WTC11 (cell line): ENCODE results near the gene MEGF11. TPM values are rescaled to one million over a fixed set of nuclear protein-coding genes. Genes with fewer than 3 reads are reported as not detected.

Source experiments
- ATAC-seq: fragments of 200-7000 bp; cut with Tn5 transposase; 2 replicates; pipeline ENCODE4 v1.10.0; 2021; ENCODE audit warnings: mild to moderate bottlenecking, moderate library complexity
- CTCF ChIA-PET: fragments of 300-600 bp; sonication (Branson Sonifier 250); formaldehyde crosslinking; loops from one replicate; lab custom pipeline; 2021; ENCODE audit warnings: antibody characterized with exemption; lab: Charles Lee
- POLR2A ChIA-PET: fragments of 350-600 bp; sonication (Branson Sonifier 250); formaldehyde crosslinking; loops from one replicate; lab custom pipeline; 2021; ENCODE audit warnings: antibody characterized with exemption; lab: Charles Lee
- DNase-seq: peaks from one replicate; pipeline ENCODE4 v3.0.0; 2021; ENCODE audit warnings: low spot score
- H3K27ac Mint-ChIP-seq: 2 replicates; pipeline ENCODE4 v1.8.0; 2021; ENCODE audit warnings: mixed read lengths
- H3K27me3 Mint-ChIP-seq: 2 replicates; pipeline ENCODE4 v1.8.0; 2021; ENCODE audit warnings: low read depth, mild to moderate bottlenecking, moderate library complexity, mixed read lengths
- H3K36me3 Mint-ChIP-seq: 2 replicates; pipeline ENCODE4 v1.8.0; 2021; ENCODE audit warnings: mixed read lengths
- H3K4me1 Mint-ChIP-seq: 2 replicates; pipeline ENCODE4 v1.8.0; 2022; ENCODE audit warnings: mixed read lengths
- H3K4me3 Mint-ChIP-seq: 2 replicates; pipeline ENCODE4 v1.8.0; 2021; ENCODE audit warnings: mild to moderate bottlenecking, moderate library complexity, mixed read lengths
- H3K9me3 Mint-ChIP-seq: 2 replicates; pipeline ENCODE4 v1.8.0; 2021; ENCODE audit warnings: mixed read lengths
- ARID4B ChIP-seq: sonication (generic); formaldehyde crosslinking; IDR thresholded peaks from 2 replicates; pipeline ENCODE4 v1.8.0; 2023; ENCODE audit warnings: missing genetic modification reagents, mild to moderate bottlenecking, borderline replicate concordance
- ATF3 ChIP-seq: sonication (generic); formaldehyde crosslinking; conservative IDR thresholded peaks from 2 replicates; pipeline ENCODE4 v1.8.1; 2022; ENCODE audit warnings: mild to moderate bottlenecking, missing genetic modification reagents
- ELF4 ChIP-seq: sonication (generic); formaldehyde crosslinking; IDR thresholded peaks from 2 replicates; pipeline ENCODE4 v1.8.1; 2022; ENCODE audit warnings: low read depth, mild to moderate bottlenecking, moderate library complexity, missing genetic modification reagents
- FOXP4 ChIP-seq: sonication (generic); formaldehyde crosslinking; IDR thresholded peaks from 2 replicates; pipeline ENCODE4 v1.8.0; 2022; ENCODE audit warnings: mild to moderate bottlenecking, missing genetic modification reagents
- GTF2I ChIP-seq: fragments of 250-450 bp; sonication (Bioruptor Pico); conservative IDR thresholded peaks from 2 replicates; pipeline ENCODE4 v1.4.0; 2021; ENCODE audit warnings: mild to moderate bottlenecking
- KAT7 ChIP-seq: sonication (generic); formaldehyde crosslinking; IDR thresholded peaks from 2 replicates; pipeline ENCODE4 v1.8.1; 2023; ENCODE audit warnings: missing genetic modification reagents, mild to moderate bottlenecking, borderline replicate concordance
- MYBL2 ChIP-seq: sonication (generic); formaldehyde crosslinking; IDR thresholded peaks from 2 replicates; pipeline ENCODE4 v1.8.1; 2023; ENCODE audit warnings: mild to moderate bottlenecking, moderate library complexity, missing genetic modification reagents
- RORB ChIP-seq: fragments of 250-450 bp; sonication (Bioruptor Pico); IDR thresholded peaks from 2 replicates; pipeline ENCODE4 v1.9.0; 2021; ENCODE audit warnings: mild to moderate bottlenecking
- TEAD1 ChIP-seq: sonication (generic); formaldehyde crosslinking; IDR thresholded peaks from 2 replicates; pipeline ENCODE4 v1.8.0; 2022; ENCODE audit warnings: mild to moderate bottlenecking, missing genetic modification reagents
- ZNF281 ChIP-seq: sonication (generic); formaldehyde crosslinking; IDR thresholded peaks from 2 replicates; pipeline ENCODE4 v1.8.0; 2023; ENCODE audit warnings: mild to moderate bottlenecking, missing genetic modification reagents
- total RNA-seq: library from RNA; stranded (reverse); gene quantifications from 3 replicates; pipeline ENCODE4 v1.2.3, GENCODE V29; 2021
- TF ChIP-seq, protein P1 (sequence below): sonication (generic); formaldehyde crosslinking; IDR thresholded peaks from 2 replicates; pipeline ENCODE4 v1.8.0; 2022; ENCODE audit warnings: mild to moderate bottlenecking, missing genetic modification reagents
- TF ChIP-seq, protein P2 (sequence below): fragments of 250-450 bp; sonication (Bioruptor Pico); conservative IDR thresholded peaks from 2 replicates; pipeline ENCODE4 v1.9.0; 2021; ENCODE audit warnings: mild to moderate bottlenecking

MEGF11 gene
- total RNA-seq, 1 experiment from 2014 or later, result 3.3 TPM

GRCh38 chr15:66139591-66140207 lies 113.9 kb downstream of the MEGF11 start:
- ATAC-seq (no peak), DNase-seq (no peak)
- ChIA-PET CTCF (interaction anchor here (0.6 kb wide), 1 partner anchor 131 kb away, joined by 3 read pairs; no protein-coding TSS in a partner anchor), POLR2A (no interaction called here)
- Mint-ChIP-seq H3K36me3 (no peaks in the 10 kb centered on the region), H3K4me1 (peaks cover 30% of the 10 kb centered on the region), H3K27ac (no peak overlapping the region), H3K27me3 (no peaks in the 10 kb centered on the region), H3K4me3 (no peak overlapping the region), H3K9me3 (no peaks in the 10 kb centered on the region)
- TF ChIP-seq, protein P1, sequence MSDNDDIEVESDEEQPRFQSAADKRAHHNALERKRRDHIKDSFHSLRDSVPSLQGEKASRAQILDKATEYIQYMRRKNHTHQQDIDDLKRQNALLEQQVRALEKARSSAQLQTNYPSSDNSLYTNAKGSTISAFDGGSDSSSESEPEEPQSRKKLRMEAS (CRISPR knock-in tag), result no peak
- TF ChIP-seq KAT7 (CRISPR knock-in tag) (no peak), RORB (CRISPR knock-in tag) (no peak), MYBL2 (CRISPR knock-in tag) (no peak), ATF3 (CRISPR knock-in tag) (no peak), TEAD1 (CRISPR knock-in tag) (no peak), ZNF281 (CRISPR knock-in tag) (no peak), ELF4 (CRISPR knock-in tag) (no peak), ARID4B (CRISPR knock-in tag) (no peak), GTF2I (CRISPR knock-in tag) (no peak), FOXP4 (CRISPR knock-in tag) (no peak)
- TF ChIP-seq, protein P2, sequence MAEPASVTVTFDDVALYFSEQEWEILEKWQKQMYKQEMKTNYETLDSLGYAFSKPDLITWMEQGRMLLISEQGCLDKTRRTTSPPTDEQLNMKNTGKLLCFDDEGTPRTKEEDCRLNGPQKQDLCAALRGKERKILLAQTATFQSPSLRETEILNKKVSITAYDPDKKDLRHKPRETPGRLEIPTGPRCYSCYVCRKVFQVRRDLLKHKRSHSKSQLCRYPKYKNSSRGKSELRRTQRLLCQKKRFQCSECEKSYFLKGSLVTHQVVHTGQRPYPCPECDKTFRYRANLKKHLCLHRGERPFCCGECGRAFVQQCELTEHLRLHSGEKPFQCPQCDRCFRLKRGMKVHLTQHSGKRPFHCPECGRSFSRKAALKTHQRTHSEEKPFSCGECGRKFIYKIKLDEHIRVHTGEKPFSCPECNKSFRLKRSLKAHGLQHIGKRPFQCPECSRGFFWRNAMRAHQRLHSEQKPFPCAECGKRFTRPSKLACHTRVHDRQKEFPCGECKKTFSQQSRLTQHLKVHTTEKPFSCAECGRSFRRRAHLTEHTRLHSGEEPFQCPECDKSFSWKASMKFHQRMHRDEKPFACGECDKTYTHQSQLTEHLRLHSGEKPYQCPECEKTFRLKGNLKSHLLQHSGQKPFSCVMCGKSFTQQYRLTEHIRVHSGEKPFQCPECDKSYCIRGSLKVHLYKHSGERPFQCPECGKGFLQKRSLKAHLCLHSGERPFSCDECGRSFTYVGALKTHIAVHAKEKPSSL (CRISPR knock-in tag), result no peak
